ENCODE measurements around the gene NKX3-2.
A peak's percentile ranks its signal among the peaks of the same experiment; 100 is the strongest.

NKX3-2 gene

DNA sequence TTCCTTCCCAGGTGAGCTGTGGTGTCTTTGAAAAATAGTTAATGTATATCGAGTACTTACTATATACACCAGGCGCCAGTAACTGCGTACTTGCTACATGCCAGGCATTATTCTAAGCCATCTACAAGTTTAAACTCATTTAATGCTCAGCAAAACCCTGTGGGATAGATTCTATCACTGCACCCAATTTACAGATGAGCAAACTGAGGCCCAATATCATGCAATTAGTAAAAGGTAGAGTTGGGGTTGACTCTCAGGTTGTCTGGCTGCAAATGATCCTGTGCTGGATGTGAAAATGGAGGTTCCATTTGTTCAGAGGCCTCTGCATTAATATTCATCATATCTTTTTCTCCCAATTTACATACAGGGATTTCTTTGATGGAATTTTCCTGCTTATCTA, 17.6 kb downstream of the NKX3-2 start:
- Histone ChIP-seq H3K4me2 (ENCODE audit: low read length, poor library complexity, severe bottlenecking) (no peak overlapping the region), H3K36me3 (ENCODE audit: control insufficient read depth in 1 of 2, insufficient read depth in 2 of 2, low read depth in 1 of 2, low read length in 2 of 2) (no peaks in the 10 kb centered on the region), H3K9ac (ENCODE audit: low read length) (no peak overlapping the region), H3K4me3 (ENCODE audit: insufficient read depth in 1 of 2, low read depth in 1 of 2, low read length in 2 of 2) (no peak overlapping the region), H3K27ac (ENCODE audit: low read length, poor library complexity, severe bottlenecking) (no peak overlapping the region), H3K14ac (ENCODE audit: low read length in 2 of 2) (no peak overlapping the region), H2BK15ac (ENCODE audit: low read depth, poor library complexity, severe bottlenecking) (no peak overlapping the region), H2BK5ac (ENCODE audit: low read depth, low read length, poor library complexity, severe bottlenecking) (no peak overlapping the region), H4K8ac (ENCODE audit: low read length) (no peak overlapping the region), H2BK120ac (ENCODE audit: low read depth, low read length) (no peak overlapping the region), H3K9me3 (ENCODE audit: control insufficient read depth, low read length) (peaks cover 12% of the 10 kb centered on the region), H2AK5ac (ENCODE audit: low read length, severe bottlenecking) (no peak overlapping the region), H3K23ac (ENCODE audit: low read length in 2 of 2) (no peak overlapping the region), H3K27me3 (ENCODE audit: control insufficient read depth in 1 of 2, insufficient read depth in 1 of 2, low read length in 2 of 2) (peaks cover 99 to 100% of the 10 kb centered on the region in 2 experiments), H3K79me1 (replicated peaks; ENCODE audit: low read length, poor library complexity, severe bottlenecking) (no peaks in the 10 kb centered on the region), H2BK12ac (ENCODE audit: low read length in 2 of 2) (no peak overlapping the region), H3K18ac (ENCODE audit: low read depth in 1 of 2, low read length in 2 of 2) (no peak overlapping the region), H3K4me1 (ENCODE audit: control insufficient read depth, insufficient read depth, low read depth, low read length) (peaks cover 29% of the 10 kb centered on the region), H3K4ac (ENCODE audit: low read depth in 1 of 2, low read length in 2 of 2) (no peak overlapping the region), H2AFZ (ENCODE audit: low read depth, low read length) (no peak overlapping the region), H4K91ac (ENCODE audit: low read length) (no peak overlapping the region)
- no peak for DNase-seq
- WGBS: 97% methylated on average over 3 of the region's 3 CpGs

DNA sequence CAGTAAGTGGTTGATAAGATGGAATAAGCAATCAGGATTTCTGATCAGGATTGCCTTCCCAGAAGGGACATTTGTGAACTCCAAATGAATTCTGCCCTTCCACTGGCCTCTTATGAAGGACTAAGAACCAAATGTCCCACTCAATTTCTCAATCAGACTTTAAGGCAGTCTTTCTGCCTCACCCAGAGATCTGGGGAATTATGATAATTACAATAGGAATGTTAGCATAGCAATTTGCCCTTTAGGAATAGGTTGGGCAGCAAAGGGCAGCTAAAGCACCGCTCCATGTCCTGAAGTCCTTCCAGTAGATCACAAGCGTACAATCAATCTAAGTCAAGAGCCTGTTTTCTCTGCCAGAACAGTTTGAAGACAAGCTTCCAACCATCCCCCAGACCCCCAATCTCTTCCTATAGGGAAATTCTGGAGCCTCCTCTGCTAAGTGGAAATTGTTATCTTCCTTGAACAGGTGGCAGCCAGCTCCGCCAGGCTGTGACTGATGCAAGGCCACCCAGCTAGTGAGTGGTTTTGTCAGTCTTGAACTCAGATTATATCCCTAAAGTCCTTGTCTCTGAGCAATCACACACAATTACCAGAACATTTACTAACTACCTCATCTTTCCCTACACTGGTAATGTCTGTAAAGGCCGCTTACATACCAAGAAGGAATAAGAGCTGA, 18.6 kb downstream of the NKX3-2 start:
- 73% methylated on average over 3 of the region's 4 CpGs for WGBS

DNA sequence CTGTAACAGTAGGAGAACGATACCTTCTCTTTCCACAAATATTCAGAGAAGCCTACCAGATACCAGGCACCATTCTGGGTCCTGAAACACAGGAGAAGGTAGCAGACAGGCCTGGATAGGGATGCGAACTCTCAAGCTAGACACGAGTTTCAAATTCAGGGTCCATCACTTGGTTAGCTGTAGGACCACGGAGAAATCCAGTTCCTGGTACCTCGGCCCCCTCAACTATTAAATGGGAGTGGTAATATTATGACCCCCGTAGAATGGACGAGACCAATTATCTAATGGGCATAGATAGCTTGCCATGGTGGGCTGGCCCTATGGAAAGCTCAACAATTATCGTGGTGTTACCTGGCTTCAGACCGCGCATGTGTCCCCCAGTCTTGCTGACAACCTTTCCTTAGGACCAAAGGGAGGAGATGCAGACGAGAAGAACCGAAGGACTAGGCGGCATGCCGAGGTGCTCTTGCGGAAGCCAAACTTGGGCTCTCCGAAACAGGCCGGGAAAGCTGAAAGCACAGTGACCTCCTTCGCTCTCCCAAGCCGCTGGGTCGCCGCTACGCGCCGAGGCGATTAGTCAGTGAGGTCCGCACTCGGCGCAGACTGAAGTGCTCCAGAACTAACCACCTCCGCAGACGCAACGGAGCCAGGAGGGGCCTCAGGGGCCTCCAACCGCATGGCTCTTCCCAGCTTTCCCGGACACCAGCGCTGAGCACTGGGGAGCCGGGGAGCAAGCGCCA, 19.6 kb downstream of the NKX3-2 start:
- Histone ChIP-seq H3K23ac (ENCODE audit: low read length in 2 of 2) (no peak overlapping the region), H4K8ac (ENCODE audit: low read length) (no peak overlapping the region), H3K9ac (ENCODE audit: low read length) (no peak overlapping the region), H3K27me3 (ENCODE audit: control insufficient read depth in 1 of 2, insufficient read depth in 1 of 2, low read length in 2 of 2) (peaks cover 86 to 90% of the 10 kb centered on the region in 2 experiments), H3K4me1 (ENCODE audit: control insufficient read depth, insufficient read depth, low read depth, low read length) (peaks cover 25% of the 10 kb centered on the region), H4K91ac (ENCODE audit: low read length) (no peak overlapping the region), H3K4me2 (ENCODE audit: low read length, poor library complexity, severe bottlenecking) (peak overlapping the region; percentile 66), H2BK120ac (ENCODE audit: low read depth, low read length) (no peak overlapping the region), H3K4ac (ENCODE audit: low read depth in 1 of 2, low read length in 2 of 2) (no peak overlapping the region), H2AFZ (ENCODE audit: low read depth, low read length) (no peak overlapping the region), H3K9me3 (ENCODE audit: control insufficient read depth, low read length) (peaks cover 12% of the 10 kb centered on the region), H3K27ac (ENCODE audit: low read length, poor library complexity, severe bottlenecking) (no peak overlapping the region), H2BK15ac (ENCODE audit: low read depth, poor library complexity, severe bottlenecking) (no peak overlapping the region), H3K4me3 (ENCODE audit: insufficient read depth in 1 of 2, low read depth in 1 of 2, low read length in 2 of 2) (peak overlapping the region in 1 of 2 experiments; percentile 56), H2BK12ac (ENCODE audit: low read length in 2 of 2) (no peak overlapping the region), H3K14ac (ENCODE audit: low read length in 2 of 2) (no peak overlapping the region), H2BK5ac (ENCODE audit: low read depth, low read length, poor library complexity, severe bottlenecking) (no peak overlapping the region), H3K36me3 (ENCODE audit: control insufficient read depth in 1 of 2, insufficient read depth in 2 of 2, low read depth in 1 of 2, low read length in 2 of 2) (no peaks in the 10 kb centered on the region), H3K18ac (ENCODE audit: low read depth in 1 of 2, low read length in 2 of 2) (peak overlapping the region in 1 of 2 experiments; percentile 31), H3K79me1 (replicated peaks; ENCODE audit: low read length, poor library complexity, severe bottlenecking) (no peaks in the 10 kb centered on the region), H2AK5ac (ENCODE audit: low read length, severe bottlenecking) (no peak overlapping the region)
- DNase-seq: peak; percentile 78
- WGBS: 16% methylated on average over 36 of the region's 36 CpGs

More for the DNA sequence above, 18.6 kb downstream of the NKX3-2 start:
- Histone ChIP-seq H2BK120ac (ENCODE audit: low read depth, low read length) (no peak overlapping the region), H4K8ac (ENCODE audit: low read length) (no peak overlapping the region), H4K91ac (ENCODE audit: low read length) (no peak overlapping the region), H2BK15ac (ENCODE audit: low read depth, poor library complexity, severe bottlenecking) (no peak overlapping the region), H2AFZ (ENCODE audit: low read depth, low read length) (no peak overlapping the region), H3K9me3 (ENCODE audit: control insufficient read depth, low read length) (peaks cover 12% of the 10 kb centered on the region), H3K4ac (ENCODE audit: low read depth in 1 of 2, low read length in 2 of 2) (no peak overlapping the region), H3K23ac (ENCODE audit: low read length in 2 of 2) (no peak overlapping the region), H3K36me3 (ENCODE audit: control insufficient read depth in 1 of 2, insufficient read depth in 2 of 2, low read depth in 1 of 2, low read length in 2 of 2) (no peaks in the 10 kb centered on the region), H2BK5ac (ENCODE audit: low read depth, low read length, poor library complexity, severe bottlenecking) (no peak overlapping the region), H3K4me3 (ENCODE audit: insufficient read depth in 1 of 2, low read depth in 1 of 2, low read length in 2 of 2) (no peak overlapping the region), H3K18ac (ENCODE audit: low read depth in 1 of 2, low read length in 2 of 2) (no peak overlapping the region), H2BK12ac (ENCODE audit: low read length in 2 of 2) (no peak overlapping the region), H3K9ac (ENCODE audit: low read length) (no peak overlapping the region), H3K4me2 (ENCODE audit: low read length, poor library complexity, severe bottlenecking) (no peak overlapping the region), H3K27ac (ENCODE audit: low read length, poor library complexity, severe bottlenecking) (no peak overlapping the region), H3K4me1 (ENCODE audit: control insufficient read depth, insufficient read depth, low read depth, low read length) (peaks cover 25% of the 10 kb centered on the region), H2AK5ac (ENCODE audit: low read length, severe bottlenecking) (no peak overlapping the region), H3K27me3 (ENCODE audit: control insufficient read depth in 1 of 2, insufficient read depth in 1 of 2, low read length in 2 of 2) (peaks cover 97 to 99% of the 10 kb centered on the region in 2 experiments), H3K79me1 (replicated peaks; ENCODE audit: low read length, poor library complexity, severe bottlenecking) (no peaks in the 10 kb centered on the region), H3K14ac (ENCODE audit: low read length in 2 of 2) (no peak overlapping the region)
- no peak for DNase-seq
